Adipocyte (in vitro differentiated cells): ENCODE measurements around the gene JADE2.
"Not testable (repeated sequence)": the region's sequence is repeated elsewhere in the genome, so short reads cannot be mapped to it uniquely, and the experiment has no call there.

Source experiments
- DNase-seq: peaks from one replicate; pipeline ENCODE4 v3.0.0-alpha.2; 2015; ENCODE audit warnings: low read depth
- H3K27me3 ChIP-seq: replicated peaks from 2 replicates; pipeline ENCODE4 v1.7.0; 2013; ENCODE audit warnings: mild to moderate bottlenecking, low read length, moderate library complexity; ENCODE audit not compliant: control insufficient read depth, insufficient read depth
- H3K36me3 ChIP-seq: 2 replicates; pipeline ENCODE4 v1.7.0; 2013; ENCODE audit warnings: low read length, mild to moderate bottlenecking, moderate library complexity; ENCODE audit not compliant: control insufficient read depth, insufficient read depth, severe bottlenecking
- H3K4me1 ChIP-seq: 2 replicates; pipeline ENCODE4 v1.7.0; 2013; ENCODE audit warnings: mild to moderate bottlenecking, low read length, moderate library complexity; ENCODE audit not compliant: control insufficient read depth, insufficient read depth
- H3K4me3 ChIP-seq: 2 replicates; pipeline ENCODE4 v1.7.0; 2013; ENCODE audit warnings: mild to moderate bottlenecking, low read length, moderate library complexity
- H3K9ac ChIP-seq: 2 replicates; pipeline ENCODE4 v1.7.0; 2013; ENCODE audit warnings: mild to moderate bottlenecking, low read length, moderate library complexity
- H3K9me3 ChIP-seq: 2 replicates; pipeline ENCODE4 v1.7.0; 2013; ENCODE audit warnings: mild to moderate bottlenecking, low read length, moderate library complexity; ENCODE audit not compliant: control insufficient read depth

Gene JADE2

DNA sequence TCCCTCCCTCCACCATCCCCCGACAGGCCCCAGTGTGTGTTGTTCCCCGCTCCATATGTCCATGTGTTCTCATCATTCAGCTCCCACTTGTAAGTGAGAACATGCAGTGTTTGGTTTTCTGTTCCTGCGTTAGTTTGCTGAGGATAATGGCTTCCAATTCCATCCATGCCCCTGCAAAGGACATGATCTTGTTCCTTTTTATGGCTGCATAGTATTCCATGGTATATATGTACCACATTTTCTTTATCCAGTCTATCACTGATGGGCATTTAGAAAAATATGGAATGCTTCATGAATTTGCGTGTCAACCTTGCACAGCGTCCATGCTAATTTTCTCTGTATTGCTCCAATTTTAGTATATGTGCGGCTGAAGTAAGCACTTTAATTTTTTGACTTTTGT is 25.6 kb upstream of the JADE2 start:
- not testable (repeated sequence) for H3K36me3 ChIP-seq, DNase-seq, H3K27me3 ChIP-seq, H3K9ac ChIP-seq, H3K9me3 ChIP-seq, H3K4me3 ChIP-seq
- H3K4me1 ChIP-seq: peaks cover 19% of the 10 kb centered on the region

DNA sequence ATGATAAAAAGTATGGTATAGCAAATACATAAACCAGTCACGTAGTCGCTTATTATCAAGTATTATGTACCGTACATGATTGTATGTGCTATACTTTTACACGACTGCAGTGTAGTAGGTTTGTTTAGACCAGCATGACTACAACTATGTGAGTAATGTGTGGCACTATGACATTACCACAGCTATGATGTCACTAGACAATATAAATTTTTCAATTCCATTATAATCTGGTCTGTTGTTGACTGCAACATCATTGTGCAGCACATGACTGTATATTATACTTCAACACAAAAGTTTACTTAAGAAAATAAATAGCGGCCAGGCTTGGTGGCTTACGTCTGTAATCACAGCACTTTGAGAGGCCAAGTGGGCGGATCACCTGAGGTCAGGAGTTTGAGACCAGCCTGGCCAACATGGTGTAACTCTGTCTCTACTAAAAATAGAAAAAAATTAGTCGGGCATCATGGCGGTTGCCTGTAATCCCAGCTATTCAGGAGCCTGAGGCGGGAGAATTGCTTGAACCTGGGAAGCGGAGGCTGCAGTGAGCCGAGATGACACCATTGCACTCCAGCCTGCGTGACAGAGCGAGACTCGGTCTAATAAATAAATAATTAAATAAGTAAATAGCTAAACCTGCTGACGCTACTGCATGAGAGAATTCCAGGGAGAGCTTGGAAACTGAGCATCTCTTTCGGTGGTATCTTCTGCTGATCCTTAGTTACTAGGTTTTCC is 24.6 kb upstream of the JADE2 start:
- H3K4me3 ChIP-seq: no peak overlapping the region
- H3K36me3 ChIP-seq: no peaks in the 10 kb centered on the region
- DNase-seq: no peak
- H3K27me3 ChIP-seq: no peaks in the 10 kb centered on the region
- H3K4me1 ChIP-seq: peaks cover 22% of the 10 kb centered on the region
- H3K9me3 ChIP-seq: no peaks in the 10 kb centered on the region
- no peak overlapping the region for H3K9ac ChIP-seq

GRCh38 chr5:134502259-134502658 is 23.2 kb upstream of the JADE2 start:
- H3K4me1 ChIP-seq: peaks cover 35% of the 10 kb centered on the region
- no peaks in the 10 kb centered on the region for H3K36me3 ChIP-seq
- H3K9ac ChIP-seq: no peak overlapping the region
- H3K9me3 ChIP-seq: no peaks in the 10 kb centered on the region
- DNase-seq: no peak
- H3K27me3 ChIP-seq: no peaks in the 10 kb centered on the region
- H3K4me3 ChIP-seq: no peak overlapping the region

GRCh38 chr5:134503088-134503936 is 22.2 kb upstream of the JADE2 start:
- Histone ChIP-seq H3K9me3 (no peaks in the 10 kb centered on the region), H3K4me1 (peaks cover 35% of the 10 kb centered on the region), H3K4me3 (no peak overlapping the region), H3K36me3 (no peaks in the 10 kb centered on the region), H3K27me3 (no peaks in the 10 kb centered on the region), H3K9ac (peak overlapping the region; percentile 64)
- DNase-seq: peak; percentile 85

DNA sequence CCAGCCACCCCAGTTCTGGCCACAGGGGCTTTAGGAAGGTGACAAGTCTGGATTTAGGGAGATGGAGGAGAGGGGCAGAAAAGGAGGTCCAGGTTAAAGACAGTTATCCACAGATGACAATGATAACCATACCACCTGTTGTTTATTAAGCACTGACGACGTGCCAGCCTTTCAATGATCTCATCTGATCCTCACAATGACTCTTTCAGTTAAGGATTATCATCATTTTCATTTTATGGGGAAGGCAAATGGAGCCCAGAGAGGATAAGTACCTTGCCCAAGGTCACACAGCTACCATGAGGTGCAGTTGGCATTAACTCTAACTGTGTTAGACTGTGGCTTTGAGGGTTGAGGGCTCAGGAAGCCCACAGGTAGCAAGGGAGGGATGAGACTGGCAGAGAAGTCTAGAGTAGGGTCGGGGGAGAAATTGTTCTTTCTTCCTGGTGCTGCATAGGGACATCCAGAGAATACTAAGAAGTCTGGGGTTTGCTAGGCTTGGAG is 21.5 kb upstream of the JADE2 start:
- no peaks in the 10 kb centered on the region for H3K9me3 ChIP-seq
- peak; percentile 10 for DNase-seq
- no peaks in the 10 kb centered on the region for H3K36me3 ChIP-seq
- peaks cover 39% of the 10 kb centered on the region for H3K4me1 ChIP-seq
- H3K4me3 ChIP-seq: no peak overlapping the region
- peak overlapping the region; percentile 64 for H3K9ac ChIP-seq
- no peaks in the 10 kb centered on the region for H3K27me3 ChIP-seq

DNA sequence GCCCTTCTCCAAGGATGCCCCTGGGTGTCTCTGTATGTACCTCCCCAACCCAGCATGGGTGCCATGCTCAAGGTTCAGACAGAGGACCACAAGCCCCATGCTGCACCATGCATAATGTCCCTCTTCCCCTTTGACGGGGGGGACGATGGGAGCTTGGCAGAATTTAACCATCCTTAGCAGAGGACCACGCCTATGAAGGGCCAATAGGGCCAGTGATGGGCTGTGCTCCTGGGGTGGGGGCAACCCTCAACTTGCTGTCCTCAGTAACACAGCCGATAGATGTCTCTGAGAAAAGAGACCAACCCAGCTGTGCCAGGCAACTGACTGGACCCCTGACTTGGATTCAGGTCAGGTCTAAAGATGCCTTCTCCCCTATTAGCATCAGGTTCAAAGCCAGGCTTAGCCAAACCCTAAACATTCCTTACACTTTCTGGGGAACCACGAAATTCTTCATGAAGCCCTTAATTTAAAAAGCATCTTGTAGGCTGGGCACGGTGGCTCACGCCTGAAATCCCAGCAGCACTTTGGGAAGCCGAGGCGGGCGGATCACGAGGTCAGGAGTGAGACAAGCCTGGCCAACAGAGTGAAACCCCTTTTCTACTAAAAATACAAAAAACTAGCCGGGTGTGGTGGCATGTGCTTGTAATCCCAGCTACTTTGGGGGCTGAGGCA is 20.7 kb upstream of the JADE2 start:
- H3K4me1 ChIP-seq: peaks cover 47% of the 10 kb centered on the region
- no peak for DNase-seq
- H3K9me3 ChIP-seq: no peaks in the 10 kb centered on the region
- H3K27me3 ChIP-seq: no peaks in the 10 kb centered on the region
- no peak overlapping the region for H3K9ac ChIP-seq
- H3K4me3 ChIP-seq: no peak overlapping the region
- H3K36me3 ChIP-seq: no peaks in the 10 kb centered on the region

- H3K36me3 ChIP-seq: no peaks in the 10 kb centered on the region
- no peak for DNase-seq
- H3K4me1 ChIP-seq: peaks cover 57% of the 10 kb centered on the region
- no peaks in the 10 kb centered on the region for H3K9me3 ChIP-seq
- peak overlapping the region; percentile 68 for H3K4me3 ChIP-seq
- H3K27me3 ChIP-seq: no peaks in the 10 kb centered on the region
- H3K9ac ChIP-seq: peak overlapping the region; percentile 76
Measured at GRCh38 chr5:134506054-134507039, 19.1 kb upstream of the JADE2 start.

- Histone ChIP-seq H3K4me3 (peak overlapping the region; percentile 68), H3K9ac (no peak overlapping the region), H3K4me1 (peaks cover 68% of the 10 kb centered on the region), H3K9me3 (no peaks in the 10 kb centered on the region), H3K27me3 (no peaks in the 10 kb centered on the region), H3K36me3 (no peaks in the 10 kb centered on the region)
- DNase-seq: no peak
Measured at GRCh38 chr5:134507452-134507851, 18.0 kb upstream of the JADE2 start.

DNA sequence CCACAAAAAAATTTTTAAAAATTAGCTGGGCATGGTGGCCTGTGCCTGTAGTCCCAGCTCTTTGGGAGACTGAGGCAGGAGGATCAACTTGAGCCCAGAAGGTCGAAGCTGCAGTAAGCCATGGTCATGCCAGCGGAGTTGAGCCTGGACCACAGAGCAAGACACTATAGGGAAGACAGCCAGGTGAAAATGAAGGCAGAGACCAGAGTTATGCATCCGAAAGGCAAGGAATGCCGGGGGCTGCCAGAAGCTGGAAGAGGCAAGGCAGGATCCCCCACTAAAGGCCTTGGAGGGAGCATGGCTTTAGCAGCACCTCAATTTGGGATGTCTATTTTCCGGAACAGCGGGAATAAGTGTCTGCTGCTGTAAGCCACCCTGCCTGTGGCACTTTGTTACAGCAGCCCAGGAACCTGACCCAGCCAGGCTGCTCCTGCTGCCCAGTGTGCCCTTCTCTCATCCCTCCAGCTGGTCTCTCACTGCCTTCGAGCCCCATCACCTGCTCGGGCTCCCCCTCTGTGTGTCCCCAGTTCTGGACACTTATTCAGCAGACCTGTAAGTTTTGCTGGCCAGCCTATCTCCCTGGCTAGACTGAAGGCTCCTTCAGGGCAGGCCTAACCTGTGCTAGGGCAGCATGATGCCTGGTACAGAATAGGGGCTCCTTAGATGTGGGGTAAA is 16.8 kb upstream of the JADE2 start:
- Histone ChIP-seq H3K4me3 (no peak overlapping the region), H3K27me3 (no peaks in the 10 kb centered on the region), H3K9me3 (no peaks in the 10 kb centered on the region), H3K9ac (no peak overlapping the region), H3K36me3 (no peaks in the 10 kb centered on the region), H3K4me1 (peaks cover 61% of the 10 kb centered on the region)
- DNase-seq: no peak
